Activated CD4-positive, alpha-beta memory T cell treated with anti-CD3 and anti-CD28 coated beads, Interleukin-2, amount 10 ng/mL, durations not matched to agents 7 days and 5 days (primary cell): Measurements from ENCODE around the gene OR4C11. TPM values are rescaled to one million over a fixed set of nuclear protein-coding genes. Genes with fewer than 3 reads are reported as not detected.

ENCODE experiments used
- CTCF ChIA-PET: fragments of 350-600 bp; sonication (Branson Sonifier 250); formaldehyde crosslinking; loops from one replicate; lab custom pipeline; 2021; ENCODE audit warnings: antibody characterized with exemption, inconsistent platforms; lab: Charles Lee
- POLR2A ChIA-PET: fragments of 350-600 bp; sonication (Branson Sonifier 250); formaldehyde crosslinking; loops from one replicate; lab custom pipeline; 2021; ENCODE audit warnings: antibody characterized with exemption; lab: Charles Lee
- DNase-seq: peaks from one replicate; pipeline ENCODE4 v3.0.0-alpha.2; 2020
- H3K27ac Mint-ChIP-seq: one replicate; pipeline ENCODE4 v1.8.0; 2021; ENCODE audit warnings: mild to moderate bottlenecking, mixed read lengths
- H3K27me3 Mint-ChIP-seq: one replicate; pipeline ENCODE4 v1.8.0; 2021; ENCODE audit warnings: mixed read lengths
- H3K36me3 Mint-ChIP-seq: one replicate; pipeline ENCODE4 v1.8.0; 2021; ENCODE audit warnings: low read depth, mixed read lengths
- H3K4me1 Mint-ChIP-seq: one replicate; pipeline ENCODE4 v1.8.0; 2021; ENCODE audit warnings: mixed read lengths
- H3K4me3 Mint-ChIP-seq: one replicate; pipeline ENCODE4 v1.8.0; 2021; ENCODE audit warnings: mild to moderate bottlenecking, mixed read lengths
- H3K9me3 Mint-ChIP-seq: one replicate; pipeline ENCODE4 v1.8.0; 2021; ENCODE audit warnings: mixed read lengths
- total RNA-seq, 2 experiments: library from RNA; stranded (reverse); gene quantifications; one replicate each; pipeline ENCODE4 v1.2.3, GENCODE V29; 2021

OR4C11 gene
- total RNA-seq, result not detected

- H3K27ac Mint-ChIP-seq, result no peak within 1 kb of the TSS
- peaks cover 14% of the 10 kb centered on the region for H3K9me3 Mint-ChIP-seq
- H3K36me3 Mint-ChIP-seq, result no peaks in the 10 kb centered on the region
- no peak for DNase-seq
- ChIA-PET CTCF (no interaction called here), POLR2A (no interaction called here)
- no peaks in the 10 kb centered on the region for H3K4me1 Mint-ChIP-seq
- no peak within 1 kb of the TSS for H3K4me3 Mint-ChIP-seq
- no peaks in the 10 kb centered on the region for H3K27me3 Mint-ChIP-seq
These were observed at the start of gene OR4C11 for GRCh38 chr11:55607545-55607944. Gene OR4C11, minus strand, starts transcription at chr11:55607645. Its CDS starts 3,272 bp downstream, at chr11:55604373.

GRCh38 chr11:55655096-55655495 is 47.7 kb upstream of the OR4C11 start:
- Mint-ChIP-seq H3K4me1 (no peaks in the 10 kb centered on the region), H3K4me3 (no peak overlapping the region), H3K27me3 (no peaks in the 10 kb centered on the region), H3K9me3 (peaks cover 13% of the 10 kb centered on the region), H3K27ac (no peak overlapping the region), H3K36me3 (no peaks in the 10 kb centered on the region)
- CTCF ChIA-PET, result no interaction called here
- DNase-seq, result no peak
- POLR2A ChIA-PET, result no interaction called here

GRCh38 chr11:55652560-55652959 is 45.1 kb upstream of the OR4C11 start:
- no peak for DNase-seq
- H3K27ac Mint-ChIP-seq, result no peak overlapping the region
- no peak overlapping the region for H3K4me3 Mint-ChIP-seq
- H3K9me3 Mint-ChIP-seq, result peaks cover 19% of the 10 kb centered on the region
- H3K27me3 Mint-ChIP-seq, result no peaks in the 10 kb centered on the region
- no peaks in the 10 kb centered on the region for H3K4me1 Mint-ChIP-seq
- CTCF ChIA-PET, result no interaction called here
- no peaks in the 10 kb centered on the region for H3K36me3 Mint-ChIP-seq
- POLR2A ChIA-PET, result no interaction called here

- no peaks in the 10 kb centered on the region for H3K27me3 Mint-ChIP-seq
- H3K27ac Mint-ChIP-seq, result no peak within 1 kb of the TSS
- no peaks in the 10 kb centered on the region for H3K36me3 Mint-ChIP-seq
- CTCF ChIA-PET, result no interaction called here
- H3K9me3 Mint-ChIP-seq, result peaks cover 22% of the 10 kb centered on the region
- H3K4me1 Mint-ChIP-seq, result no peaks in the 10 kb centered on the region
- no peak within 1 kb of the TSS for H3K4me3 Mint-ChIP-seq
- DNase-seq, result no peak
- POLR2A ChIA-PET, result no interaction called here
These were observed 40.6 kb upstream of the OR4C11 start, which contains the start of gene OR4S2 for GRCh38 chr11:55648027-55648426. Gene OR4S2, plus strand, starts transcription at chr11:55648327. Its CDS starts 2,577 bp downstream, at chr11:55650904.

- H3K4me3 Mint-ChIP-seq, result no peak within 1 kb of the TSS
- H3K4me1 Mint-ChIP-seq, result no peaks in the 10 kb centered on the region
- no peaks in the 10 kb centered on the region for H3K36me3 Mint-ChIP-seq
- ChIA-PET POLR2A (no interaction called here), CTCF (no interaction called here)
- no peaks in the 10 kb centered on the region for H3K27me3 Mint-ChIP-seq
- no peak for DNase-seq
- no peak within 1 kb of the TSS for H3K27ac Mint-ChIP-seq
- peaks cover 8% of the 10 kb centered on the region for H3K9me3 Mint-ChIP-seq
These were observed 27.4 kb upstream of the OR4C11 start, which contains the start of gene OR4P4 for GRCh38 chr11:55634813-55635212. Gene OR4P4, plus strand, starts transcription at chr11:55635113.

GRCh38 chr11:55624531-55624930 is 17.1 kb upstream of the OR4C11 start:
- no peaks in the 10 kb centered on the region for H3K27me3 Mint-ChIP-seq
- POLR2A ChIA-PET, result no interaction called here
- CTCF ChIA-PET, result no interaction called here
- no peak for DNase-seq
- H3K4me1 Mint-ChIP-seq, result no peaks in the 10 kb centered on the region
- no peaks in the 10 kb centered on the region for H3K36me3 Mint-ChIP-seq
- H3K4me3 Mint-ChIP-seq, result no peak overlapping the region
- H3K9me3 Mint-ChIP-seq, result peaks cover 43% of the 10 kb centered on the region
- no peak overlapping the region for H3K27ac Mint-ChIP-seq

GRCh38 chr11:55572548-55572947 is 34.9 kb downstream of the OR4C11 start:
- DNase-seq, result no peak
- no peak overlapping the region for H3K4me3 Mint-ChIP-seq
- H3K9me3 Mint-ChIP-seq, result peaks cover 21% of the 10 kb centered on the region
- H3K27ac Mint-ChIP-seq, result no peak overlapping the region
- H3K27me3 Mint-ChIP-seq, result no peaks in the 10 kb centered on the region
- ChIA-PET CTCF (no interaction called here), POLR2A (no interaction called here)
- no peaks in the 10 kb centered on the region for H3K4me1 Mint-ChIP-seq
- H3K36me3 Mint-ChIP-seq, result no peaks in the 10 kb centered on the region

GRCh38 chr11:55571828-55572227 is 35.6 kb downstream of the OR4C11 start, which contains the start of gene OR4C16:
Gene OR4C16, plus strand, starts transcription at chr11:55572128. Its CDS starts 0 bp downstream, at chr11:55572128.
- ChIA-PET POLR2A (no interaction called here), CTCF (no interaction called here)
- Mint-ChIP-seq H3K27me3 (no peaks in the 10 kb centered on the region), H3K4me1 (no peaks in the 10 kb centered on the region), H3K9me3 (peaks cover 18% of the 10 kb centered on the region), H3K27ac (no peak within 1 kb of the TSS), H3K4me3 (no peak within 1 kb of the TSS), H3K36me3 (no peaks in the 10 kb centered on the region)
- DNase-seq, result no peak

GRCh38 chr11:55554169-55554568 is 53.3 kb downstream of the OR4C11 start, which contains the start of gene OR4C15:
Gene OR4C15, plus strand, starts transcription at chr11:55554469. Its CDS starts 0 bp downstream, at chr11:55554469.
- ChIA-PET POLR2A (no interaction called here), CTCF (no interaction called here)
- Mint-ChIP-seq H3K36me3 (no peaks in the 10 kb centered on the region), H3K4me1 (no peaks in the 10 kb centered on the region), H3K9me3 (peaks cover 24% of the 10 kb centered on the region), H3K4me3 (no peak within 1 kb of the TSS), H3K27me3 (no peaks in the 10 kb centered on the region), H3K27ac (no peak within 1 kb of the TSS)
- no peak for DNase-seq

Other genes starting within 250 kb of the OR4C11 start
- not detected for gene OR4A15, start 239.7 kb downstream of the OR4C11 start, total RNA-seq
- not detected for gene OR4C15, start 53.2 kb downstream of the OR4C11 start, total RNA-seq
- gene OR4C16, start 35.5 kb downstream of the OR4C11 start, total RNA-seq, result not detected
- not detected for gene OR4P4, start 27.5 kb upstream of the OR4C11 start, total RNA-seq
- not detected for gene OR4S2, start 40.7 kb upstream of the OR4C11 start, total RNA-seq
- gene OR4C6, start 54.6 kb upstream of the OR4C11 start, total RNA-seq, result not detected
- gene OR5D13, start 165.8 kb upstream of the OR4C11 start, total RNA-seq, result not detected
- gene OR5D14, start 187.9 kb upstream of the OR4C11 start, total RNA-seq, result not detected
- gene OR5L1, start 203.7 kb upstream of the OR4C11 start, total RNA-seq, result not detected
- gene OR5D18, start 212.0 kb upstream of the OR4C11 start, total RNA-seq, result not detected
- gene OR5L2, start 219.6 kb upstream of the OR4C11 start, total RNA-seq, result not detected
- not detected for gene OR5D16, start 231.1 kb upstream of the OR4C11 start, total RNA-seq